Type B pancreatic cell (in vitro differentiated cells): ENCODE measurements around the gene CDK13. TPM values are rescaled to one million over a fixed set of nuclear protein-coding genes. Genes with fewer than 3 reads are reported as not detected.
A peak's percentile ranks its signal among the peaks of the same experiment; 100 is the strongest.

ENCODE experiments used
- DNase-seq: peaks from one replicate; pipeline ENCODE4 v3.0.0; 2021; ENCODE audit warnings: mixed read lengths; ENCODE audit not compliant: unreplicated experiment; ENCODE audit errors: extremely low spot score
- H3K27ac Mint-ChIP-seq: 2 replicates; pipeline ENCODE4 v1.8.0; 2021; ENCODE audit warnings: mild to moderate bottlenecking, mixed read lengths
- H3K27me3 Mint-ChIP-seq: 2 replicates; pipeline ENCODE4 v1.8.0; 2021; ENCODE audit warnings: mixed read lengths
- H3K36me3 Mint-ChIP-seq: 2 replicates; pipeline ENCODE4 v1.8.0; 2021; ENCODE audit warnings: mixed read lengths
- H3K4me1 Mint-ChIP-seq: one replicate; pipeline ENCODE4 v1.8.0; 2021; ENCODE audit warnings: mixed read lengths; ENCODE audit not compliant: unreplicated experiment
- H3K4me3 Mint-ChIP-seq: 2 replicates; pipeline ENCODE4 v1.8.0; 2021; ENCODE audit warnings: mild to moderate bottlenecking, mixed read lengths
- H3K9me3 Mint-ChIP-seq: 2 replicates; pipeline ENCODE4 v1.8.0; 2021; ENCODE audit warnings: mixed read lengths
- total RNA-seq: library from RNA; stranded (reverse); gene quantifications from 2 replicates; pipeline ENCODE4 v1.2.1, GENCODE V29; 2021; ENCODE audit warnings: low replicate concordance
- TF ChIP-seq, protein P1 (sequence below): fragments of 200-600 bp; sonication (generic); conservative IDR thresholded peaks from 2 replicates; pipeline ENCODE4 v1.5.0; 2021; ENCODE audit warnings: antibody characterized with exemption, mild to moderate bottlenecking

The CDK13 gene
- total RNA-seq, 1 donor from 2014 or later: 57.6 TPM

DNA sequence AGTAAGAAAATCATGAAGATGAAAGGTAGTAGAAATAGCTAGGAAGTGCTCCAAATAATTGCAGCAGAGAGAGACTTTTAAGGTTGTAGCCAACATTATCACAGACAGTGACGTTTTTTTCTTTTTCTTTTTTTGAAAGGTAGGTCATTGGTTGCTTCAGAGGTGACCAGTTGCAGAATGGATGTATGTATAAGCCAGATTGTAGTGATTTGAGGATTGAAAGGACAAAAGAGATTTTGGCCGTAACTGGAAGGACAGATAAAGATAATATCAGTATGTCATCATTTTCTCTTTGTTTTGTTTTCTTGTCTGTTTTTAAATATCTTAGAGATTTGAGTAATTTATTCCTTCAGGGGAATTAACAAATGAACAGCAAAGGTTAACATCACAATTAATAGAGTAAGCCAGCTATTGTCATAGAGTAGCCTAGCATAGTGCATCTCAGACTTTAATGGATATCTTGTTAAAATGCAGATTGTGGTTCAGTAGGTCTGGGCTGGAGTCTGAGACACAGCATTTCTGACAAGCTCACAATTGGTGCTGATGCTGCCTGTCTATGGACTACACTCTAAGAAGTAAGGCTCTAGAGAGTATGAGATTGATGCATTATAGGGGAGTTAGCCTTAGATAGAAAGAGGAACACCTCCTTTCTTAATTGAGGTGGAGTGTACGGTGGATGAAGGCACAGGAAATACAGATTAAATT is 28.3 kb downstream of the CDK13 start:
- TF ChIP-seq, protein P1, sequence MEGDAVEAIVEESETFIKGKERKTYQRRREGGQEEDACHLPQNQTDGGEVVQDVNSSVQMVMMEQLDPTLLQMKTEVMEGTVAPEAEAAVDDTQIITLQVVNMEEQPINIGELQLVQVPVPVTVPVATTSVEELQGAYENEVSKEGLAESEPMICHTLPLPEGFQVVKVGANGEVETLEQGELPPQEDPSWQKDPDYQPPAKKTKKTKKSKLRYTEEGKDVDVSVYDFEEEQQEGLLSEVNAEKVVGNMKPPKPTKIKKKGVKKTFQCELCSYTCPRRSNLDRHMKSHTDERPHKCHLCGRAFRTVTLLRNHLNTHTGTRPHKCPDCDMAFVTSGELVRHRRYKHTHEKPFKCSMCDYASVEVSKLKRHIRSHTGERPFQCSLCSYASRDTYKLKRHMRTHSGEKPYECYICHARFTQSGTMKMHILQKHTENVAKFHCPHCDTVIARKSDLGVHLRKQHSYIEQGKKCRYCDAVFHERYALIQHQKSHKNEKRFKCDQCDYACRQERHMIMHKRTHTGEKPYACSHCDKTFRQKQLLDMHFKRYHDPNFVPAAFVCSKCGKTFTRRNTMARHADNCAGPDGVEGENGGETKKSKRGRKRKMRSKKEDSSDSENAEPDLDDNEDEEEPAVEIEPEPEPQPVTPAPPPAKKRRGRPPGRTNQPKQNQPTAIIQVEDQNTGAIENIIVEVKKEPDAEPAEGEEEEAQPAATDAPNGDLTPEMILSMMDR: no peak

DNA sequence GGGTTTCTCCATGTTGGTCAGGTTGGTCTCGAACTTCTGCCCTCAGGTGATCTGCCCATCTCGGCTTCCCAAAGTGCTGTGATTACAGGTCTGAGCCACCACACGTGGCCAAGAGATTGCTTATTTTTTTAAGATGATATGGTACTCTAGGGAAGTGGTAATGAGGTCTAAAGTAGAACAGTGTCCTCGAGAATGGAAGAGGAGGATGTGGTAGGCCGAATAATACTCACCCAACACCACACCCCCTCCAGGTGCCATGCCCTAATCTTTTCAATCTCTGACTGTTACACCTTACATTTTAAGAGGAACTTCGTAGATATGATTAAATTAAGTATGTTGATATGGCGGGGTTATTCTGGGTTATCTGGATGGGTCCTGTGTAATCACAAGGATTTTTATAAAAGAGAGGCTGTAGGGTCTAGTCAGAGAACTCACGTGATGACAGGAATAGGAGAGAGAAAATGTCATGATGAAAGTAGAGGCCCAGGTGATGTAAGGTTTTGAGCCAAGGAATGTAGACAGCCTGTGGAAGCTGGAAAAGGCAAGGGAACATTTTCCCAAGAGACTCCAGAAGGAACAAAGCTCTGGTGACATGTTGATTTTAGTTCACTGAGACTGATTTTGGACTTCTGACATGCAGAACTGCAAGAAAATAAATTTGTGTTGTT is 29.5 kb downstream of the CDK13 start:
- Mint-ChIP-seq H3K4me1 (no peaks in the 10 kb centered on the region), H3K4me3 (no peak overlapping the region), H3K9me3 (no peaks in the 10 kb centered on the region), H3K27me3 (no peaks in the 10 kb centered on the region), H3K36me3 (no peaks in the 10 kb centered on the region), H3K27ac (no peak overlapping the region)
- TF ChIP-seq, protein P1: no peak
- no peak for DNase-seq

More for the DNA sequence above, 28.3 kb downstream of the CDK13 start:
- no peaks in the 10 kb centered on the region for H3K9me3 Mint-ChIP-seq
- H3K4me1 Mint-ChIP-seq: no peaks in the 10 kb centered on the region
- no peak overlapping the region for H3K27ac Mint-ChIP-seq
- no peak for DNase-seq
- no peaks in the 10 kb centered on the region for H3K36me3 Mint-ChIP-seq
- H3K27me3 Mint-ChIP-seq: no peaks in the 10 kb centered on the region
- no peak overlapping the region for H3K4me3 Mint-ChIP-seq

DNA sequence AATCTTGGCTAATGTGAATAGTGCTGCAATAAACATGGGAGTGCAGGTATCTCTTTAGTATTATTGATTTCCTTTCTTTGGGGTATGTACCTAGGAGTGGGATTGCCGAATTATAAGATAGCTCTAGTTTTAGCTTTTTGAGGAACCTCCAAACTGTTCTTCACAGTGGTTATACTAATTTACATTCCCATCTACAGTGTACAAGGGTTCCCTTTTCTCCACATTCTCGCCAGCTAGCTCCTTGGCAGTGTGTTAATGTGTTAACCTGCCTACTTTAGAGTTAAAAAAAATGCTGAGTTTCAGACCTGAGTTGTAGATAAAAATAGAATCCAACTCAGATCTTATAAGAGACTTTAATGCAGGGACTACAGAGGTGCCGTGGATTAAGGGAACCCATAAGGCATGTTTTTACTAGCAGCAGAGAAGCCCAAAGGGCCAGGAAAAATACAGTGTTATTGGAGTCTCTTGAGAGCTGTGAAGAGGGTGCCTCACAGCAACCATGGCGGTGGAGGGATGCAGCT is 35.4 kb downstream of the CDK13 start:
- no peaks in the 10 kb centered on the region for H3K27me3 Mint-ChIP-seq
- no peaks in the 10 kb centered on the region for H3K9me3 Mint-ChIP-seq
- H3K4me1 Mint-ChIP-seq: peaks cover 5% of the 10 kb centered on the region
- DNase-seq: no peak
- TF ChIP-seq, protein P1: no peak
- H3K27ac Mint-ChIP-seq: no peak overlapping the region
- H3K36me3 Mint-ChIP-seq: peaks cover 18% of the 10 kb centered on the region
- H3K4me3 Mint-ChIP-seq: no peak overlapping the region

DNA sequence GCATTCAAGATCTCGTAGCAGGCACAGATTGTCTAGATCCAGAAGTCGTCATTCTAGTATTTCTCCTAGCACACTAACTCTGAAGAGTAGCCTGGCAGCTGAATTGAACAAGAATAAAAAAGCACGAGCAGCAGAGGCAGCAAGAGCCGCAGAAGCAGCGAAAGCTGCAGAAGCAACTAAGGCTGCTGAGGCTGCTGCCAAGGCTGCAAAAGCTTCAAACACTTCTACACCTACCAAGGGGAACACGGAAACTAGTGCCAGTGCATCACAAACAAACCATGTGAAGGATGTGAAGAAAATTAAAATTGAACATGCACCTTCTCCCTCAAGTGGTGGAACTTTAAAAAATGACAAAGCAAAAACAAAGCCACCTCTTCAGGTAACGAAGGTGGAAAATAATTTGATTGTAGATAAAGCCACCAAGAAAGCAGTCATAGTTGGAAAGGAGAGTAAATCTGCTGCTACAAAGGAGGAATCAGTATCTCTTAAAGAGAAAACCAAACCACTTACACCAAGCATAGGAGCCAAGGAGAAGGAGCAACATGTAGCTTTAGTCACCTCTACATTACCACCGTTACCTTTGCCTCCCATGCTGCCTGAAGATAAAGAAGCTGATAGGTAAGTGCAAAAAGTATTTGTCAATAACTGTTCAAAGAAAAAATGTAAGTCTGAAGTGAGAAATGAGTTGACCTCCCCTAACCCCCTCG is 37.7 kb downstream of the CDK13 start:
- no peaks in the 10 kb centered on the region for H3K27me3 Mint-ChIP-seq
- H3K4me3 Mint-ChIP-seq: no peak overlapping the region
- DNase-seq: no peak
- peak overlapping the region; percentile 12 for H3K27ac Mint-ChIP-seq
- H3K36me3 Mint-ChIP-seq: peaks cover 21% of the 10 kb centered on the region
- no peaks in the 10 kb centered on the region for H3K9me3 Mint-ChIP-seq
- peaks cover 5% of the 10 kb centered on the region for H3K4me1 Mint-ChIP-seq
- TF ChIP-seq, protein P1: no peak

DNA sequence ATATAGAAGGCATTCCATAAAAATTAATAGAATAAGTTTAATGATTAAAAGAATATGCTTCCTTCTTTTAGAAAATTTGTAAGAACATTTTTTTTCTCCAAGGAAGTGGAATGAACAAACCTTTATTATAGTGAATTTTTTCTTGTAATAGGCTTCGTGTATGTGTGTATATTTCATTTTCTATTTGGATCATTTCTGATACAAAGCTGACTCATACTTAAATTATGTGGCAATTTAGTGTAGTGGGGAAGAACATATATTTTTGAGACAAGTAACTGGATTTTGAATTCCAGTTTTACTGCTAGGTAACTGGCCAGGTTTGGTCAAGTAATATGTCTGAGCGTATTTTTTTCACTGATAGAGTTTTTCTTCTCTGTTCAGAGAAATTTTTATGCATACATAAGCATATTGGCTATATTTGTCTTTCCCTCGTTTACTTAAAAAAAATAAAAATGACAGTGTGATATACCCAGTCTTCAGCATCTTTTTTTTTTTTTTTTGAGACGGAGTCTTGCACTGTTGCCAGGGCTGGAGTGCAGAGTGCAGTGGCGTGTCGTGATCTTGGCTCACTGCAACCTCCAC is 50.8 kb downstream of the CDK13 start:
- H3K27ac Mint-ChIP-seq: no peak overlapping the region

More for the DNA sequence above, 50.8 kb downstream of the CDK13 start:
- H3K4me3 Mint-ChIP-seq: no peak overlapping the region
- no peak for DNase-seq
- H3K27me3 Mint-ChIP-seq: no peaks in the 10 kb centered on the region
- peaks cover 12% of the 10 kb centered on the region for H3K36me3 Mint-ChIP-seq
- no peaks in the 10 kb centered on the region for H3K4me1 Mint-ChIP-seq
- TF ChIP-seq, protein P1: no peak
- no peaks in the 10 kb centered on the region for H3K9me3 Mint-ChIP-seq
